ENCODE measurements around the gene CENPP. TPM values are rescaled to one million over a fixed set of nuclear protein-coding genes. Genes with fewer than 3 reads are reported as not detected.

The CENPP gene
- total RNA-seq, 1 donor from 2014 or later, result 2.7 TPM

GRCh38 chr9:92655896-92656536 lies 330.3 kb downstream of the CENPP start:
- no peak for DNase-seq (ENCODE audit: low read depth in 2 of 2)

DNA sequence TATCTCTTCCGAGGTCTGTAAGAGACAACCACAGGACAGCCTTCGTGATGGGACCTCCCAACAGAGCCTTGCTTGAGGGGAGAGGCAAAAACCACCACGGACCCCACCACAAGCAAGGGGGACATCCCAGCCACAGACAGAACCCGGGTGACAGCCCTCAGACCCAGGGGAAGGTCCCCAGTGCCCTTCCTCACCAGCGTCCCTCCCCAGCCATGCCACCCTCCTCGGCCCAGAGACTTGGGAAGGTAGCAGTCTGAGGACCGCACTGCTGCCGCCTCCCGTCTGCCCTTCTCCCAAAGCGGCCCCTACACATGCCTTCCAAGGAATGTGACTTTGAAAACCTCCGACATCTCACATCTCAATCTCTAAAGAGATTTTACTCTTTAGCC lies 330.8 kb downstream of the CENPP start:
- no peak for DNase-seq (ENCODE audit: low read depth in 2 of 2)

DNA sequence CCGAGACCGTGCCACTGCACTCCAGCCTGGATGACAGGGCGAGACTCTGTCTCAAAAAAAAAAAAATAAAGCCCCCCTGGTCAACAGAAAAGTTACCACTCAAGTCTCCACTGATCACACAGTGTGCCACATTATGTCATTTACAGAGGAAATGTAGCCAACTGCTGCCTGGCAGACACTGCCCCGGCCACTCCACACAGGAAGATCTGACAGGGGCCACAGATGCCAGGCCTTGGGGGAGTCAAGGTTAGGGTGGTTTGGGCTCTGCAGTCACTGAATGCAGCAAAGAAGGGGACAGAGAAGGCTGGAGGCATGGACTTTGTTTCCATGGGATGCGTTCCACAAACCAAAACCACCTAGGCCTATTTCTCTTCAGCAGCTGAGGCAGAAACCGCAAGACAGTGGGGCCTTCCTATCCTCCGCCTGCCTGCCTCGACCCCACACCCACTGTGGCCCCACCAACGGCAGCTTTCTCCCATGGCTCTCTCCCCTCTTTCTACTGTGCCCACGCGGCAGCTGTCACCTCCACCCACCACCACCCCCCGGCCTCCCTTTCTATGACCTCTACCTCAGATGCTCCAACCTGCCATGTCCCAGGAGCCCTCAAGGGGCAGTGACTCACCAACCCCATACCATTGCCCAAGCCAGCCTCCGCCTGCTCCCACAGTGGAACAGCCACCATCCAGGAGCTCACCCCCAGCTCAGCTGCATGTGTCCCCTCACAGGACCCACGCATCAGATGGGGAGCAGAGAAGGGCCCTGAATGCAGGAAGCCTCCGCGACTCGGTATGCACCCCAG lies 331.7 kb downstream of the CENPP start:
- no peak for DNase-seq (ENCODE audit: low read depth in 2 of 2)

- no peak for DNase-seq (ENCODE audit: low read depth in 2 of 2)
Observed at GRCh38 chr9:92658176-92658575, 332.4 kb downstream of the CENPP start.

DNA sequence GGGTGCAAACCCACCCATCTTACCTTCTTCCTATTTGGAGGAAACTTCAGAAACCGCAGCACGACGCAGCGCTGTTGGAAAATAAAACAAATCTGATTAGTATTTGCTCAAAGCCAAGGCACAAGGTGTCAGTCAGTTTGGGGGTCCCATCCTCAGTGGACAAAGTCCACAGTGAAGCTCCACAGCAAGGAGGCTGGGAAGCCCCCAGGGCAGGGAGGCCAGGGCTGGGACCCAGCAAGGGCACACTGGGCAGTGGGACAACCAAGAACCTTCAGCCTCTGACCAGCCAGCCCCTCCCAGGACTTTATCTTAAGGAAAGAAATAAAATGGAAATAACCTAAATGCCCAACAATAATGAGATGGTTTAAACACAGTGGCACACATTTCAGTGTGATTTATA lies 332.9 kb downstream of the CENPP start:
- DNase-seq (ENCODE audit: low read depth in 2 of 2), result no peak

DNA sequence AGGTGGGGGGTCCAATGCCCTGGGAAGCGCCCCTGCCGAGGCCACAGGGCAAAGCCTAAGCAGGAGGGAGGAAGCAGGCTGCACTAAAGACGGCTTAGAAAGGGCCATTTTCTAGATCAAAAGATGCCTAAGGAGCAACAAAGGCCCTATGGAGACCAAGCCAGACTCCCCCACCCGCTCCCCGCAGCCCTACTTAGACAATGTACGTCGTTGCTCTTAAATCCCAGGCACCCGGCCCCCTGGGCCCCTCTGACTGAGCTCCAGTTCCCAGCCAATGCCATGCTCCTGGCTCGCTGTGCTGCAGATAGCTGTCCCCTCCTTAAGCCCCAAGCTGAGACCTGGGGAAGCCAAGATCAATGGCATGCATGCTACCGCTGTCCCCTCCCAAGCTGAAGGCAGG lies 333.8 kb downstream of the CENPP start:
- no peak for DNase-seq (ENCODE audit: low read depth in 2 of 2)

- DNase-seq (ENCODE audit: low read depth in 2 of 2), result no peak
Observed at GRCh38 chr9:92660266-92660665, 334.5 kb downstream of the CENPP start.

GRCh38 chr9:92661127-92661526 lies 335.4 kb downstream of the CENPP start:
- no peak for DNase-seq (ENCODE audit: low read depth in 2 of 2)

DNA sequence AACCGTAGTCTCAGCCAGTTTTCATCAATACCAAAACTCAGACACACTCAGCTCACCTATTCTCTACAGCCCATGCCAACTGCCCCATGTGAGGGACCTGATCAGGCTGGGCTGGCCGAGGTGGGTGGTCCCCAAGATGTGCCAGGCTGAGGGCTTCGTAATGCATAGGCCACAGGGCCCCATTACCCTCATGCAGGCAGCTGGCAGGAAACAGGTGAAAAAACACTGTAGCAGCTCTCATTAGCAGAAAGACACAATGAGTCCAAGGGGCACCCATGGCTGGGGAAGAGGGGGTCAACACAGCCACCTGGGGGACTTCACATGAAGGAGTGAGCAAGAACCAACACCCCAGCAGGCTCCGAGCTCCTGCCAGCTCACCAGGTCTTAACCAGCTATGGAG lies 336.0 kb downstream of the CENPP start:
- peak in 1 of 2 donors; percentile 58 for DNase-seq (ENCODE audit: low read depth in 2 of 2)

DNA sequence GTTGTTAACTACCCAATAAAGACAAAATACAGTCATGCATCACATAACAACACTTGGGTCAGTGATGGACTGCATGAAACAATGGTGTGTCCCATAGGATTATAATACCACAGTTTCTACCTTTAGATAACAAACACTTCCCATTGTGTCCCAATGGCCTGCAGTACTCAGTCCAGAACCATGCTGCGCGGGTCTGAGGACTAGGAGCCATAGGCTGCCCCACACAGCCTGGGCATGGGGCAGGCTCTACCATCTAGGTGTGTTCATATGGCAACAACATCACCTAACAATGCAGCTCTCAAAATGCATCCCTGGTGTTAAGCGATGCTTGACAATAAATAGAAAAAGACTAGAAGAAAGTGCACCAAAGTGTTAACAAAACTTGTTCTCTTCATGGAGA lies 337.4 kb downstream of the CENPP start:
- DNase-seq (ENCODE audit: low read depth in 2 of 2), result no peak

DNA sequence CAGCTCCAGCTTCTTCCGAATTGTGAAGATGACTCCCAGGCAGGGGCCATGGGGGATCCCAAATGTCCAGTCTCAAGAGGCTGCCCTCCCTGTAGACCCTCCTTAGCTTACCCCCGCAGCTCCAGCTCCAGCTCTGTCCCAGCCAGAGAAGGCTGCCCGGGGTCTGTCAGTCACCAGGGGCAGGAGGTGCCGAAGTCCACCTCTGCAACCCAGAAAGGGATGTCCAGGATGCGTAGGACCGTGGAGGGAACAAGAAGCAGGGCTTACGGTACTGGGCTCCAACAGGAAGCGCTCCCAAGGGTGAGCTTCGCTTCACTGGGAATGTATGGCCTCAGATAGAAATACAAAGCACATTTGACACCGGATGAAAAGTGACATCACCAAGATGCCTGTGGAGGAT lies 338.2 kb downstream of the CENPP start:
- no peak for DNase-seq (ENCODE audit: low read depth in 2 of 2)

DNA sequence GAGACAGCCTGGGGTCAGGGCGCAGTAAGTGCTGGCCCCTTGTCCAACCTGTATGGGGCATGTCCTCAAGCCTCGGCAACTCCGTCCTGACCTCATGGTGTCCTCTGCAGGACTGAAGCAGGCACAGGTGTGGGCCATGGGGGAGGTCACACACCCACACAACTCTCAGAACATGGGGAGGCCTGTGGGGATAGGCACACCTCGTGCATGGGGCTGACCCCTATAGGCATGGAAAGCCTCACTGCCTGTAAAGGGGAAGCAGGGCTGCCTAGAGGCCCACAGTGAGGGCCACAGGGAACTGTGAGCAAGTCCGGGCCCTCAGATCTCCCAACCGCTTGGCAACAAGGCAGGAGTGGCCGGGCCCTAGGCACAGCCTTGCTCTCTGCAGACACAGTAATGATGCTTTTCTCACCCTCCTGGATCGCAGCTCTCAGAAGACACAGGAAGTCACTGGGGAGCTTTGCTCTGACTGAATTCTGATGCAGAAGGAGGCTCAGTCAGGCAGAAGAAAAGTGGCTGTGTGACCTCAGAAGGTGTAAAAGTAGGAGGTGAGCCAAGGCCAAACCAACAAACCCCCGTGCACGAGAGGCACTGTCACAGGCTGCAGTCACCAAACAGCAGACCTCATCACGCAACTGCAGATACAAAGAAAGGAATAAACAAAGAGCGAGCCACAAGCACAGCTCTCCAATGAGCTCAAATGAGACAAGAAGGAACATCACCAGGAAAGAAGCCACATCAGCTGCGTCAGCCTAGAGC lies 338.8 kb downstream of the CENPP start:
- DNase-seq (ENCODE audit: low read depth in 2 of 2), result no peak

- DNase-seq (ENCODE audit: low read depth in 2 of 2), result no peak
Observed at GRCh38 chr9:92665836-92666235, 340.1 kb downstream of the CENPP start.

- no peak for DNase-seq (ENCODE audit: low read depth in 2 of 2)
Observed at GRCh38 chr9:92666236-92666635, 340.5 kb downstream of the CENPP start.

DNA sequence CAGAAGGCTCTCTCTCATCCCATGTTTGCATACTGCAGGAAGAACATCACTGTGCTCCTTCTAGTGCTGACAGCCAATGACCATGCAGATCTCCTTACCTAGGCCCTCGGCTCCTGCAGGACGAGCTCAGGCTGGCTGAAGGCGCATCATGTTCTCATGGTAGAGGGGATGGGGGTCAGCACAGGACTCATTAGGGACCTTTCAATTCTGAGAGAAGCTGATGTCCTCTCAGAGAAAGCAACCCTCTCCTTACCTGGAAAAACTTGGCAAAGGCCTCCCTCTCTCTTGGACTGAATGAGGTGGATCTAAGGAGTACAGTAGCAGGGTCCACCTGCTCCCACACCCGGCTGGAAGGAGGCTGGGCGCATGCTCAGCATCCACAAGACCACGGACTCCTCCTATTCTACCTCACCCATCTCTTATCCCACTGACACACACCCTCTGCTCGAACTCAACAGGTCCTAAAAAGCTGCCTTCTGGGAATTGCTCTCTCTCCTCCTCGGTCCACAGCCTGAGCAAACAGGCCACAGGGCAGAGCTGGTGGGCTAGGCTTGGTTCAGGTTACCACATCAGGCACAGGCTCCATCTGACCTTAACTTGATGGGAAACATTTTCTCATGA lies 341.3 kb downstream of the CENPP start:
- no peak for DNase-seq (ENCODE audit: low read depth in 2 of 2)

DNA sequence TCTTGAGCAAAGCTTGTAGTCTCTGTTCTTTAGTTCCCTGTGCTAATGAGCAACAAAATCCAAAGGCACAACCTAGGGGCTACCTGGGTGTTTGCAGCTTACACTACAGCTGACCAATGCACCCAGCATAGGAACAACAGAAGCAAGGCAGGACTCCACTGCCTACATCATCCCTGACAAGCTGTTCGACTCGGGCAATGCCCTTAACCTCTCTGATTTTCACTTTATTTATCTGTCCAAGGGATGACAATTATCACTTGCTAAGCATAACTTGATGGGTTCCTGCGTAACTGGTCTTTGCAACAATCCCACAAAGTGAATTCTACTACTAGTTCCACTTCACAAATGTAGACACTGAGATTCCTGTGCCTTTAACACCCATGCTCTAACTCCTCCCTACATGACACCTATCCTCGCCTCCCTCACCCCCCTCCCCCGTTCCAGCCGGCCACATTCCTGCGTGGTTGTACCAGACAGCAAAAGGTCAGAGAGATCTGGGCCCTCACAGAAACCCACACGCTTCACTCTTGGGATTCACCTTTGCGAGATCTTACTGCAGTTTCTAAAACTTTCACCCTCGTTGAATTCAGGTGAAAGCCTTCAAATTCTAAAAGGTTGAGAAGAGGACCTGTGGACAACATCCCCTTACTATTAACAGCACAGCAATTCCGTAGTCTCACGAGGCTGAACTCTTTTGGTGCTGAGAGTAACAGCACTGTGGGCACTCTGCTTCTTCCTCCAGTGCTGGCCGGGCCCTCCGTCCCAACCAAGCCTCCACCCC lies 343.2 kb downstream of the CENPP start:
- DNase-seq (ENCODE audit: low read depth in 2 of 2), result peak; percentile 42 to 62

DNA sequence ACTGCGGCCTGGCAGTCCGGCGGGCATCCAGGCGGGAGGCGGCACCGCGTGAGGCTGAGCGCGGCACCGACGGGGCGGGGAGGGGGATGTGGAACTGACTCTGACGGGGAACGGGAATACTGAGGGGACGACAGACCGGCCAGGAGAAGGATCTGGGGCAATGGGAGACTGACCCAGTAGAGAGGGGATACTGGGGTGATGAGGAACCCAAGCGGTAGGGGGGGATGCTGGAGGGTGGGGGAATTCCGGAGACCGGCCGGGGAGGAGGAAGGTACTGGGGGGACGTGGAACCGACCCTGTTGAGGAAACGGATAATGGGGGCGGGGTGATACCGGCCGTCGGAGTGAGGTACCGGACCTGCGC lies 343.8 kb downstream of the CENPP start:
- DNase-seq (ENCODE audit: low read depth in 2 of 2), result peak in 1 of 2 donors; percentile 40
